Measurements from ENCODE around the gene HOOK2. TPM values are rescaled to one million over a fixed set of nuclear protein-coding genes. Genes with fewer than 3 reads are reported as not detected.
A peak's percentile ranks its signal among the peaks of the same experiment; 100 is the strongest.

The HOOK2 gene
- total and polyA plus RNA-seq, 9 of the 15 experiments (the other 6 are each of a cell fraction or from before 2014, with no cell fraction given) = 1.3 to 17.2 (median 9.9) TPM

- TF ChIP-seq MNT (conservative IDR thresholded peaks at IDR 0.05) = peak; percentile 82 to 92
- TF ChIP-seq DNMT1 (IDR thresholded peaks at IDR 0.05) = no peak
- TF ChIP-seq RBFOX2 (IDR thresholded peaks at IDR 0.05; ENCODE audit: low read depth, low read length) = peak; percentile 79
- TF ChIP-seq CCNT2 (IDR thresholded peaks at IDR 0.05; ENCODE audit: borderline replicate concordance, extremely low read depth, insufficient read length, low read depth, low read length) = peak; percentile 96
- no peak for TF ChIP-seq BRD4 (IDR thresholded peaks at IDR 0.05)
- no peak for TF ChIP-seq HNRNPLL (IDR thresholded peaks at IDR 0.05; ENCODE audit: low read depth, low read length, poor library complexity, severe bottlenecking)
- 0 out of 2 replicates have a peak, but pooled peaks have one; percentile 38 for TF ChIP-seq TARDBP (IDR thresholded peaks at IDR 0.05)
- peak; percentile 74 for TF ChIP-seq POLR2A (conservative IDR thresholded peaks at IDR 0.05)
- peak; percentile 63 for TF ChIP-seq LCOR (CRISPR knock-in tag; IDR thresholded peaks at IDR 0.05)
- peak; percentile 80 for TF ChIP-seq MYC (IDR thresholded peaks at IDR 0.05; ENCODE audit: low read depth, low read length)
- TF ChIP-seq MYC (CRISPR knock-in tag; IDR thresholded peaks at IDR 0.05; ENCODE audit: borderline replicate concordance, low read depth) = no peak
- peak; percentile 48 for TF ChIP-seq TAF1 (IDR thresholded peaks at IDR 0.05; ENCODE audit: control insufficient read depth, extremely low read depth, insufficient read depth, low read length, severe bottlenecking)
- TF ChIP-seq TCF7 (IDR thresholded peaks at IDR 0.05; ENCODE audit: borderline replicate concordance) = no peak
- TF ChIP-seq CTBP1 (IDR thresholded peaks at IDR 0.05; ENCODE audit: borderline replicate concordance) = peak; percentile 56; the same call in 1 of the 2 replicates
- TF ChIP-seq, protein P1, sequence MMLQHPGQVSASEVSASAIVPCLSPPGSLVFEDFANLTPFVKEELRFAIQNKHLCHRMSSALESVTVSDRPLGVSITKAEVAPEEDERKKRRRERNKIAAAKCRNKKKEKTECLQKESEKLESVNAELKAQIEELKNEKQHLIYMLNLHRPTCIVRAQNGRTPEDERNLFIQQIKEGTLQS (IDR thresholded peaks at IDR 0.05) = no peak; the same call in 1 of the 2 replicates
- TF ChIP-seq, protein P1 (CRISPR knock-in tag; conservative IDR thresholded peaks at IDR 0.05) = no peak
- TF ChIP-seq PHTF2 (CRISPR knock-in tag; IDR thresholded peaks at IDR 0.05) = no peak
- TF ChIP-seq OTX1 (CRISPR knock-in tag; IDR thresholded peaks at IDR 0.05) = no peak
- peak; percentile 58; the same call in 1 of the 2 replicates for TF ChIP-seq HNRNPUL1 (IDR thresholded peaks at IDR 0.05; ENCODE audit: low read length)
- peak; percentile 13; the same call in 1 of the 2 replicates for TF ChIP-seq TCF3 (CRISPR knock-in tag; IDR thresholded peaks at IDR 0.05)
- TF ChIP-seq KLF13 (tag; IDR thresholded peaks at IDR 0.05; ENCODE audit: borderline replicate concordance, low read depth) = no peak
- TF ChIP-seq HNRNPH1 (optimal IDR thresholded peaks at IDR 0.05; ENCODE audit: low read depth, low read length) = no peak
- peak; percentile 93 for TF ChIP-seq HMGN3 (IDR thresholded peaks at IDR 0.05; ENCODE audit: borderline replicate concordance, extremely low read depth, insufficient read length, low read depth, low read length)
- TF ChIP-seq SRSF1 (IDR thresholded peaks at IDR 0.05; ENCODE audit: low read depth, low read length) = no peak
- TF ChIP-seq CHD4 (IDR thresholded peaks at IDR 0.05; ENCODE audit: insufficient read depth, insufficient replicate concordance, low read depth, low read length, poor library complexity, severe bottlenecking) = no peak
- TF ChIP-seq L3MBTL2 (IDR thresholded peaks at IDR 0.05) = peak; percentile 93
- TF ChIP-seq MXI1 (IDR thresholded peaks at IDR 0.05; ENCODE audit: low read depth, low read length) = no peak
Observed at GRCh38 chr19:12793290-12794195, 18.2 kb upstream of the HOOK2 start (continued).
